NCI-H2196 (cell line): Measurements from ENCODE around the gene PASK.

Experiments used
- DNase-seq: peaks from one replicate; lab custom pipeline; 2025; ENCODE audit not compliant: unreplicated experiment; lab: John Stamatoyannopoulos, UW

PASK gene

DNA sequence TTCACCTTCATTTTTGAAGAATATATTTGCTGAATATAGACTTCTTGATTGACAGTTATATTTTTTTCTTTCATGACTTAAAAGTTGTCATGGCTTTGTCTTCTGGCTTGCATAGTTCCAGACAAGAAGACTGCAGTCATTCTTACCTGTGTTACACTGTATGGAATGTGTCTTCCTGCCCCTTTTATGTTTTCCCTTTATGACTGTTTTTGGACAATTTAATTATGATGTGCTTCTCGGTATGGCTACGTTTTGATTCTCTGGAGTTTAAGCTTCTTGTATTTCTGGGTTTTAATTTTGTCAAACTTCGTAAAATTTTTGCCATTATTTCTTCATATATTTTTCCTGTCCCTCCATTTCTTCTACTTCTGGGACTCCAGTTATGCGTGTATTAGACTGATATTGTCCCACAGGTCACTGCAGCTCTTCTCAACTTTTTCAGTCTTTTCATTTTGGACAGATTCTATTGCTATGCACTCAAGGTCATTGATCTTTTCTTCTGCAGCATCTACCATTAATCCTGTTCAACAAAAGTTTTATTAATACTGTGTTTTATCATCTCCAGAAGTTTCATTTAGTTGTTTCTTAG lies 64.3 kb downstream of the PASK start:
- no peak for DNase-seq

DNA sequence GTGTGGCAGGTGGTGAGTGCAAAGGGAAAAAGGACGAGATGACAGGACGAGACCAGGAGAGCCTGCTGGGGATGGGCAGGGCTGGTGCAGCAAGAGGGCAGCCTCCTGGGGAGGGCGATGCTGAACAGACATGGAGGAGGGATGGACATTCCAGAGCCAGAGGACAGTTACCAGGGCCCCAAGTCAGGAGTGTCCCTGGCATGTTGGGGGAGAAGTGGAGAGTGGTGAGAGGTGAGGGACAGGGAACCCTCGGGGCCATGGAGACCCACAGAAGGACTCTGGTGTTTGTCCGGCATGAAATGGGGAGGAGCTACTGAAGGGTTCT lies 66.2 kb downstream of the PASK start:
- no peak for DNase-seq

DNA sequence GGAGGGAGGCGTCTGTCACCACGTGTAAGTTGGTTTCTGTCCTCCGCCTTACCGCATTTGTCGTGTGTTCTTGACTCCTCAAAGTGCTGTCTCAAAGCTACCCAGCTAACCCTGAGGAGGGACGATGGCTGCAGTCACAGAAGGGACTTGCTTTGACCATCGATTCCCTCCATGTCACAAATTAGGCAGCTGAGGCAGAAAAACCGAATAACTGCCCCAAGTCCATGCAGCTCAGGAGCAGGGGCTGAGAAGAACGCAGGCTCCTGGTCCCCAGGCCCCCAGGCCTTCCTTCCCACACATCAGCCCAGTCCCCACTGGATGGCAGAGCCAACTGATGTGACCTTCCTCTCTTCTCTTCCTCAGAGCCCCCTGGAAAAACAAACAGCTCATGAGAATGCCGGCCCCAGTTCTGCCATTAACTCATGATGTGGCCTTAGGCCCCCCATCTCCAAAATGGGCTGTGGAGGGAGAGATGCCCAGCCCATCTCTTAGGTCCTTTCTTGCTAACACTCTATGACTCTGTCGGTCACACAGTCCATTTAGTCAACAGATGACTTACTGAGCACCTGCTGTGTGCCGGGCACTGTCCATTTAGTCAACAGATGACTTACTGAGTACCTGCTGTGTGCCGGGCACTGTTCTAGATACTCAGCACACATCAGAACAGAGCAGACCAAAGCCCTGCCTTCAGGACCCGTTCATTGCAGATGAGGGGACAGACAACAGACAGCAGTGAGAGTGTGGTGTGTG lies 66.8 kb downstream of the PASK start:
- DNase-seq = no peak

DNA sequence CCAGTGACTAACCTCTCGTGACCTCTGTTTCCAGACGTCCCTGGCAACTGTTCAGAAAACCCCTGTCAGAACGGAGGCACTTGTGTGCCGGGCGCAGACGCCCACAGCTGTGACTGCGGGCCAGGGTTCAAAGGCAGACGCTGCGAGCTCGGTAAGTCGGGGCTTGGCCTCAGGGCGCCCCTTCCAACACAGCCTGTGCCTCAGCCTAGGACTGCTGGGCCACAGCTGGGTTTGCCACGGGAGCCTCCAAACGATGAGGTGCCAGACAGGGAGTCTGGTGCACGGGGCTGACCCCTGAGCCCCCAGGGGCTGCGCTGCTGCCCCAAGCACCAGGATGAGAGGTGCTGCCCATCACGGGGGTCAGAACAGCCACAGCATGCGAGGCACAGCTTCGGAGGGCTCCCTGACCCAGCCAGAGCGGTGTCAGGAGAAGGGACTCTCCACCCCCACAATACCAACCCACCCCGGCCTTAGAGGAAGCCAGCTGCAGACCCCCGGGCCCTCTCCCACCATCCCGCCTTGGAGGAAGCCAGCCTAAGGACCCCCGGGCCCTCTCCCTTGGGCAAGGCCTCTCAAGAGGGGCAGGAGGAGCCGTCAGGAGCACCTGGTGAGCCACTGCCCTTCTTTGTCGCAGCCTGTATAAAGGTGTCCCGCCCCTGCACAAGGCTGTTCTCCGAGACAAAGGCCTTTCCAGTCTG lies 67.5 kb downstream of the PASK start:
- no peak for DNase-seq

DNA sequence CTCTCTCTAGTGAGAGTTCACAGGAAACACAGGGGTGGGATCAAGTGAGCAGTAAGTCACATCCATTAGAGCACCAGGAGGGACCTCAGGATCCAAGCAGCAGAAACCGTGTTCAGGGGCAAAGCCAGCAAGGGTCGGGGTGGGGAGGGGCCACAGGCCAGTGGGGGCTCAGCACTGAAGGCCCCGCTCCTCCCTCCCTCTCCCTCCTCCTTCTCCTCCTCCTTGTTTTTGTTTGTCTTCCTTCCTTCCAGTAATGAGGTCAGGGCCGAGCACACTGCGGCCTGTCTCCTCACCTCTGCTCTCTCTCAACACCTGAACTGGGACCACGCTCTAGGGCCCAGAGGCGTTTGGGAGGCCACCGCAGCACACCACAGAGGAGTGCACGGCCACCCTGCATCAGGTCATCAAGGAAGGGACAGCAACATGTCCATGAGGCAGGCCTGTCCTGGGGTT lies 68.1 kb downstream of the PASK start:
- no peak for DNase-seq

DNA sequence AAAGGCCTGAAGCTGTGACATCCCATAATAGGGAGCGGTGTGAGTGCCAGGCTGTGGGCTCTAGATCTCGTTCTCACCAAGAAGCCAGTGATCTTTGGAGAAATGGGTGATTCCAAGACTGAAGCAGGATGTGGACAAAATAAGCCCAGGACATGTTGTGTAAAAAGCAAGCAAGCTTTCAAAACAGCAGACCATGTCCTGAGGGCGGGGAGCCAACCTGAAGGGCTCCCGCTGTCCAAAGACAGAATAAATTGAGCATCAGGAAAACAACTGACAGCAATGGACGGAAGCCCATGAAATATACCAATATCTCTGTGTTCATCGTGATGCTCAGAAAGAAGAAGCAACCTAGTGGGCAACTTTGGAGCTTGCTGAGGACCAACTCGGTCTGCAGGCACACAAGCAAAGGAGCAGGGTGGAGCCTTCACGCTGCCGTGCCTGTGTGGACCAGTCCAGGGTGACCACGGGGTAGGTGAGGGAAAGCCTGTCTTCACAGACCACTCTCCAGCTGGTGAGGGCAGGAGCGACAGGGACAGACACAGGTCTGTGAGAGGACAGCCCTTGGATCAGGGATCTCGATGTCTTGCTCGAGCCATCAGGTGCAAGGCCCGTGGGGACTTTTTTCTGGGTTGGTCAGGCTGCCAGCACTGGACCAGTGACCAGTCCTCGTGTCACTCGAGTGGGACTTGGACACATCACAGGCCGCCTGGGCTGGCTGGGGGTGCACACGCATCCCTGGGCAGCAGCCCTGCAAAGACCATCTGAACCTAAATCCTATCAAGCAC lies 68.7 kb downstream of the PASK start:
- DNase-seq = no peak

DNA sequence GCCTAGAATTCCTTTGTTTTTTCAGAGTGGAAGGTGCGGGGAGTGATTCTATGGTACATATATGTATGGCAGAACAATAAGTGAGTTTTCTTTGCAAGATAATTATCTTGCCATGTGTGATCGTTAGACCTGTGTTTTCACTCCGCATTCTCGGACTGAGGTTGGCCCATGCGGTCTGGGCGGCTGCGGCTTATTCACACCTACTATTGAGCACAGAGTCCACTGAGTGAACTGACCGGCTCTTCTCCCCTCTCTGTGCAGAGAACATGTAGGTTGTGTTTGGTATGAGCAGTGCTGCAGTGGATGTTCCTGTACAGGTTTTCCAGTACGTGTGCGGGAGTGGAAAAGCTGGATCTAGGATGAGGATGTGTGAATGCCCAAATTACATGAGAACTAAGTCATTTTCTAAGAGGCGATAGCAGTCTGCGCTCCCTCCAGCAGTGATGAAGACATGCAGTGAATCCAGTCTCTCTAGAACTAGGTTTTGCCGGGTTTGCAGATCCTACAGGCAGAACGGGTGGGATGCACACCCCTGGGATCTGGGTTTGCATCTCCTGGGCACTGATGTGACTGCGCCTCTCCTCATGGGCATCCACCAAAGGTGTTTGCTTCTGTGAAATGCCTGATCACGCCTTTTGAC lies 74.3 kb downstream of the PASK start:
- DNase-seq = no peak

DNA sequence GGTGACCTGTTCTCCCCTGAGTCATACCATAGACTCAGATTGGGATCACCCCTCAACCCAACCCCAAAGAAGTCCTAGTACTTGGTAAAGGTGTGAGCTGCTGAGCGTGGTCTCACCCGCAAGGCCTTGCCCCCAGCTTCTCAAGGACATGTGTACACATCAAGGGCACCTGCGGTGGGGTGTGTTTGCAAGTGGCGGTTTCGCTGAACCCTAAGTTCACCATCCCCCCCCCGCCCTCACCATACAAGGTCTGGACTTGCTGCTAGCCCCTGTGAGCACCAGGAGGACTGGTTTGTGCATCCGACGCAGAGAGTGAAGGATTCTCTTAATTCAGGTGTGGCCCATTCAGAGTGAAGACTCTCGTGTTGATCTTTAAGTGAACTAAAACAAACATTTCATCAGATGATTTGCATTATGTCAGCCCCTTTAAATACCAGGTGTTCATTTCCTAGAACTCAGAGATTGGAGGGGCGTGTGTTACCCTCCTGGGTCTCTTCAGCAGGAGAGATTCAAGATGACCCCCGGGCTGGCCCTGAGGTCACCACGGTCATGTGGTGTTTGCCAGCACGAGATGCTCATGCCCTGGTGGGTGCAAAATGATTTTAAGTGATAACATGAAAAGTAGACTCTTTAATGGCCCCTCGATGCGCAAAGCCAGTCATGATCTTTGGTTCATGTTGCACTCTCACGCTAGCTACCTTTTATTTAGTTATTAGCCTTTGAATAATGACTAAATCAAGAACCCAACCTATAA lies 75.0 kb downstream of the PASK start:
- no peak for DNase-seq

DNA sequence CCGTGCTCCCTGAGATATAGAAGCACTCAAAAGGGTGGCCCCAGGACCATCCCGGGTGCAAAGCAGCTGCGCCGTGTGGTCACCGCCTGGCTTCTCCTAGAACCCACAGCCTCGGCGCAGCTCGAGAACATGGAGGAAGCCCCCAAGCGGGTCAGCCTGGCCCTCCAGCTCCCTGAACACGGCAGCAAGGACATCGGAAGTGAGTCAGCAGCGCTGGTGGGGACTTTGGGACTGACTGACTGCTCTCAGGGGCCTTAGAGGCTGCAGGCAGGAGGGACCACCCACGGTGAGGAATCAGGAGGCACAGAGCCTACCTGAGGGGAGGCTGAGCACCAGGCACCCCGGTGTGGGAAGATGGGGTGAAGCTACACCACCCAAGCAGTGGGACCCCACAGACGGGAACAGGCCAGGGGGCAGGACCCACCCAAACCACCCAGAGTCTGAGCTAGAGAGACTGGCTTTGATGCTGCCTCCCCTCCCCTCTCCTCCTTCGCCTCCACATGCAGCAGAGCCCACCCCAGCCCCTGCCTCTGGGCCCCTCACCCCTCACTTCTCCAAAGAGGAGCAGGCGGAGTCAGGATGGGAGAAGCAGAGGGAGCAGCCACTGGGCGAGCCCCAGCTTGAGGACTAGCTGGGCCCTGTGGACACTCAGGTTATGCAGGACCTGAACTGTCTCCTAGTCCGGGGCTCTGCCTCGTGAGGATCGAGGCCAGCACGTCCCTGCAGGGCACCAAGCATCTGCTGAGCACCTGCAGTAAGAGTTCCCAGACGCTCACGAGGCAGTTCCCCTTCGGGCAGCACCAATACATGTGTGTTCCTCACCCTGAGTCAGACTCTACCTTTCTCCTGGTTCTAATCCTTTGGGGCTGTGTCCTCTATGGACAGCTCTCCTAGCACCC lies 75.9 kb downstream of the PASK start:
- DNase-seq = no peak

DNA sequence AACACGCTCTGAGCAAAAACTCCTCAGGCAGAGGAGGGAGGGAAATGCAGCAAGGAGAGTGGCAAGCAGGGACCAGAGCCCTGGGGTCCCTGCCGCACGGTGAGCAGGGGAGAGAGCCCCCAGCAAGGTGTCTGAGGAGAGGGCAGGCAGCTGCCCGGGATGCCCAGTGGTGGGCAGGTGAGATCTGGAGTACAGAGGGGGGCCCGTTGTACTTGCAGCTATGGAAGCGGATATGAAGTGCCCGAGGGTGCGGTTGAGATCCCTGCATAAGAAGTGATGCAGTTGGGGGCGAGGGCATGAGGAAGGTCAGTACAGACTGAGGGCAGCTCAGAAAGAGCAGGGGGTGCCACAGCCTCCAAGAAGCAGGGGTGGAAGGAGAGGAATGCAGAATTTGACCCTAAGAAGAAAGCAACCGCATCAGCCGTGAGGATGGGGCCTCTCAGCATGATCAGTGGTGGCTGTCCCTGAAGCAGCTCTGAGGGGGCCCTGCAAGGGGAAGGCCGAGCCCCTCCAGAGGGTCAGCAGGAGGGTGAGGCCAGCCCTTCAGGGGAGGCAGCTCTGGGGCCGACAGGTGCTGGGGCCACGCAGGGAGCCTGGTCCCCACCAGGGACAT lies 76.6 kb downstream of the PASK start:
- no peak for DNase-seq

DNA sequence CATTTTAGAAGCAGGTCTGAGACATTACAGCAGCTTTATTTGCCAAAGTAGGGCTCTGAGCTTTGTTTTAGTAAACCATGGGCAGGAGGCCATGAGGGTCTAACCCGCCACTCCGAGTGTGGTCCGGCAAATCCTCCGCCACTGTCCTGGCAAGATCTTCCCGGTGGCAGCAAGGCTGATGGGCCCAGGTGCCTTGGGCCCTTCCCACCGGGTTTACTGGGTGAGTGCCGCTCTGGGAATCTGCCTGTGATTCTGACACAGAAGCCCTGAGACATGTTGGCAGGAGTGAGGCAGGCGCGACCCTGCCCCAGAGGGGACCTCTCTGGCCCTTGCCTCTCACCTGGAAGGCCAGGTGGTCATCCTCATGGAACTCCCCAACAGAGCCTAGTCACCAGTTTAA lies 77.1 kb downstream of the PASK start:
- DNase-seq = no peak

DNA sequence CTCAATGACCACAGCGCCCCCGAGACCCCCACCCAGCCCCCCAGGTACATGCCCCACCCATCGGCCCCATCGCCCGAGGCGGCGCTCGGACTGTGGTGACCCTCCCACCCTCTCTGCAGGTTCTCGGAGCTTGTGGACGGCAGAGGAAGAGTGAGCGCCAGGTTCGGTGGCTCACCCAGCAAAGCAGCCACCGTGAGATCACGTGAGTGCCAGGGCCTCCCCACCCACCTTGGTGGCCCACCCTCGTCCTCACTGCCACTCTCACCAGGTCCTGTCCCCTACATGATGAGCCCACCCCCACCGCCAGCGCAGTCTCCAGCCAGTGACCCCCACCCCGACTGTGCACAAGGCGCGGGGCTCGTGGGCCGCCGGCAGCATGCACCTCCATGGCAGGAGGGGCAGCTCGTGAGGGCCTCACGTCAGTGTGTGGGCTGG lies 77.6 kb downstream of the PASK start:
- no peak for DNase-seq

DNA sequence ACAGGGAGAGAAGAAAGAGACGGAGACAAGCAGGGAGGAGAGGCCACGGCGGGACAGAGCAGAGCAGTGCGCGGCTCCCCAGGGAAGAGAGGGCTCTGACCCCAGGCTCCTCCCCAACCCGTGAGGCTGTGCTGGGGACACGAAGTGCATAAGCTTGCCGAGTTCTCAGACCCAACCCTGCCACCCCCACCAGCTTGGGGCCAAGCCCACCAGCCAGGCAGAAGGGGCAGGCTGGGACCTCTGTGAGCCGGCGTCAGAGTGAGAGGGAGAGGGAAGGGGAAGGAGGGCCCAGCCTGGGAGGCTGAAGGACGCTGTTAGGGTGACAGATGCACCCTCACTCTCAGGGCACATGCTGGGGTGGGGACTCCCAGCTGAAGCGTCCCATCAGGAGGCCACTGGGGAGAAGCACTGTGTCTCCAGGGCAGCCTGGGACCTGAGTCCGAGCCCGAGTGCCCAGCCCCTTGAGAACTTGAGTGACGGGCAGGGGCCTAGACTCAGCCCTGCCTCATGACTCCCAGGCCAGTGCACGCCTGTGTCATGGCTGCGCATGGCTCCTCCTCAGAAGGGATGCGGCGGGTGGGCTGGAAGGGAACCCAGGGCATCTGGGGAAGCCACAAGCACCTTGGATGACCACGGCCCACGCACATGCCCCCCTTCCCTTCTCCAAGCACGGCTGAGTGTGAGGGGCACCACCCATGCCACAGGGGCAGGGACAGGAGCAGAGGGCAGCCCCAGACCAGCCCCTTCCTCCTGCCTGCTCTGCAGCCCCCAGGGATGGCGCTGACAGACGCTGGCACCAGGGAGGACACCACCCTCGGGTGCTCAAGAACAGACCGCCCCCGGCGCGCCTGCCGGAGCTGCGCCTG lies 78.2 kb downstream of the PASK start:
- DNase-seq = no peak

DNA sequence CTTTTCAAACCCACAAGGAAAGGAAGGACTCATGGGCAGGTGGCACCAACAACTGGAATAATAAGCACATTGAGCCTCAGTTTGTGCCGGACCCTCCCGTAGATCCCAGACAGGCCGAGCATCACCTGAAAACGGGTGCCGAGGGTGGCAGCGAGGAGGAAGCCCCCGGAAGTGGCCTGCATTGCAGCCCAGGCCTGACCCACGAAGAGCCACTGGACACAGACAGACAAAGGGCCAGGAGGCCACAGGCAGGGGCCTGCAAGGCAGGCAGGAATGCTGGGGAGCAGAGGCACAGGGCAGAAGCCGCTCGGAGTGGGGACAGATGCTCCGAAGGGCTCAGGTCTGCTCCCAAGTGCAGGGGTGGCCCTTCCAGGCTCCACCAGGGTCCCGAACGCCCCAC lies 78.9 kb downstream of the PASK start:
- DNase-seq = no peak

DNA sequence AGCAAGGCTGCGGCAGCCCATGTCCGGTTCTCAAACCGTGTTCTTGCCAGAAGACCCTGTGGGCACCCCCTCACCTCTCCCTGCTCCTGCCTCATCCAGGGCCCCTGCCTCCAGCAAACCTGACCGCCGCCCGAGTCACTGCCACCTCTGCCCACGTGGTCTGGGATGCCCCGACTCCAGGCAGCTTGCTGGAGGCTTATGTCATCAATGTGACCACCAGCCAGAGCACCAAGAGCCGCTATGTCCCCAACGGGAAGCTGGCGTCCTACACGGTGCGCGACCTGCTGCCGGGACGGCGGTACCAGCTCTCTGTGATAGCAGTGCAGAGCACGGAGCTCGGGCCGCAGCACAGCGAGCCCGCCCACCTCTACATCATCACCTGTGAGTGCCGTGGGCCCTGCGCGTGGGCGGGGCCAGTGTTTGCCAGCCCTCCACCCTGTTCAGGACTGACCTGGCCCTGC lies 79.4 kb downstream of the PASK start:
- DNase-seq = no peak

DNA sequence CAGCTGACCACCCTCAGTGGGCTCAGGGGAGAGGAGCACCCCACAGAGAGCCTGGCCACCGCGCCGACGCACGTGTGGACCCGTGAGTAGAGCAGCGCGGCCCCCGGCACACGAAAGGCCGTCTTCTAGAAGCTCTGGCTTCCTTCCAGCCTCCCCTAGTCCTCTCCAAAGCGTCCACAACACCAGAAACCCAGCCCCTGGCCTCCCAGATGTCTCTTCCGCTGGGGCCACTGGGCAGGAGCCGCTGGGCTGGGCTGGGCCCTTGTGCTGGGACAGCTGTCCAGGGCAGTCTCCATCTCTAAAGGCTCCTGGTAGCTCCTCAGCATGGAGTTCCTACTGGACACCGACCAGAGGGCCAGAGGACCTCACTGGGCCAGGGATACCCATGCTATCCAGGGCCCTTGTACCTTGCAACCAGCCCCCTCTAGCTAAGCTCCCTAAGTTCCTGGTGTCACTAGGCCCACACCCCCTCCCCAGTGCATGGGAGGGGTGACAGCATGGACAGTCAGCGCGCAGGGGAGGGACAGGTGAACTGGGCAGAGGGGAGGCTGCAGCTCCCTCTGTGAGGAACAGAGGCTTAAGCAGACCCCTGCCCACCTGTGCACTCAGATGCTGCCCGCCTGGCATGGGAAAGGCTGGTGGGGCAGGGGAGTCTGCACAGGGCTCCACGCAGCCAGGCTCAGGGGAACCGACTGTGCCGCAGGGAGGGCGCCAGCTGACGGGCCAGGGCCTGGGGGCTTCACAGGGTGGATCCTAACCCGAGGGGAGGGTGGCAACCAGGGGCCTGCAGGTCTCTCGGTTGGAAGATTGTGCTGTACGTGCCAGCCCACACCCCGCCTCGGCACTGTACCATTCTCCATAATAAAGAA lies 80.1 kb downstream of the PASK start:
- no peak for DNase-seq
